Measurements from ENCODE around the gene TIMM8B.
"Not testable (repeated sequence)": the region's sequence is repeated elsewhere in the genome, so short reads cannot be mapped to it uniquely, and the experiment has no call there.

The TIMM8B gene

GRCh38 chr11:112073941-112074811 is 12.4 kb downstream of the TIMM8B start, which contains the start of the genes NKAPD1 and PIH1D2:
Gene NKAPD1 (plus strand): TSS chr11:112074299. CDS start chr11:112075575, 1,276 bp downstream.
Gene PIH1D2 (minus strand): TSS chr11:112074017. CDS start chr11:112073174, 843 bp downstream.
- DNase-seq, result peak; percentile 88

DNA sequence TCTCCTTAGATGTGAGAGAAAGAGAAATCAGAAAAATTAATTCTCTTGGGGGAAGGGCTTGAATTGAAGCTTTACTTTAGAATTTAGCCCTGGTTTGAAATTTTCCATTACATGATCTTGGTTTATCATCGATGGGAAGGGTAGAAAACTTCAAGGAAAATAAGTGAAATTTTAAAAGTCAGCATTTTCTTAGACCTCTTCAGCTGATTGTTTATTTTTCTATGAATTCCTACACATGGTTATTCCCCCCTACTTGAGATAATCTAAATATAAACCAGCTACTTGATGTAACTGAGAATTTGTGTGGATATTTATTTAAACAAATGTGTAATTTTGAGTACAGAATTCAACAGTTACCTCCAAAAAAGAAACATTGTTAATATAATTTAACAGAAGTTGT is 23.6 kb downstream of the TIMM8B start:
- no peak for DNase-seq

GRCh38 chr11:112058103-112058502 is 28.5 kb downstream of the TIMM8B start:
- DNase-seq, result no peak

GRCh38 chr11:112057170-112057569 is 29.4 kb downstream of the TIMM8B start:
- no peak for DNase-seq

- no peak for DNase-seq
Measured at GRCh38 chr11:112051768-112052167, 34.8 kb downstream of the TIMM8B start.

- no peak for DNase-seq
Measured at GRCh38 chr11:112050721-112051120, 35.8 kb downstream of the TIMM8B start.

- no peak for DNase-seq
Measured at GRCh38 chr11:112049777-112050176, 36.8 kb downstream of the TIMM8B start.

DNA sequence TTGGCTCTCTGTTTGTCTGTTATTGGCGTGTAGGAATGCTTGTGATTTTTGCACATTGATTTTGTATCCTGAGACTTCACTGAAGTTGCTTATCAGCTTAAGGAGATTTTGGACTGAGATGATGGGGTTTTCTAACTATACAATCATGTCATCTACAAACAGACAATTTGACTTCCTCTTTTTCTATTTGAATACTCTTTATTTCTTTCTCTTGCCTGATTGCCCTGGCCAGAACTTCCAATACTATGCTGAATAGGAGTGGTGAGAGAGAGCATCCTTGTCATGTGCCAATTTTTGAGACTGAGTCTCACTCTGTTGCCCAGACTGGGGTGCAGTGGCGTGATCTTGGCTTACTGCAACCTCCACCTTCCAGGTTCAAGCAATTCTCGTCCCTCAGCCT is 38.3 kb downstream of the TIMM8B start:
- not testable (repeated sequence) for DNase-seq

DNA sequence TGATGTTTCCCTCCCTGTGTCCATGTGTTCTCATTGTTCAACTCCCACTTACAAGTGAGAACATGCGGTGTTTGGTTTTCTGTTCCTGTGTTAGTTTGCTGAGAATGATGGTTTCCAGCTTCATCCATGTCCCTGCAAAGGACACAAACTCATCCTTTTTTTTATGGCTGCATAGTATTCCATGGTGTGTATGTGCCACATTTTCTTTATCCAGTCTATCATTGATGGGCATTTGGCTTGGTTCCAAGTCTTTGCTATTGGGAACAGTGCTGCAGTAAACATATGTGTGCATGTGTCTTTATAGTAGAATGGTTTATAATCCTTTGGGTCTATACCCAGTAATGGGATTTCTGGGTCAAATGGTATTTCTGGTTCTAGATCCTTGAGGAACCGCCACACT is 39.9 kb downstream of the TIMM8B start:
- not testable (repeated sequence) for DNase-seq

DNA sequence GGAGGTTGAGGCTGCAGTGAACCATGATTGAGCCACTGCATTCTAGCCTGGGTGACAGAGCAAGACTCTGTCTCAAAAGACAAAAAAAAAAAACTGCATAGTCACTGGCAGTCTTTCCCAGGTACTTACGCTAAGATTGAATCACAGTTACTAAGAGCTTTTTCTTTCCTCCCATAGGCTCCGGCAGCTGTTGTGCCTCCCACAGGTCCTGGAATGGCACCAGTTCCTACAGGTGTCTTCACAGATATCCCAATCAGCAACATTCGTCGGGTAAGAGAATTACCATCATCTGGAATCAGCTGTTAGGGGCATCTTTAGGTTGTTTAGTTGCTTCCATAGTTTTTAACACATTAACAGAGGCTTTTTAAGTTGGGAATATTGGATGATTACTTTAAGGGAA is 41.6 kb downstream of the TIMM8B start:
- no peak for DNase-seq

- no peak for DNase-seq
Measured at GRCh38 chr11:112042961-112043304, 43.6 kb downstream of the TIMM8B start.

DNA sequence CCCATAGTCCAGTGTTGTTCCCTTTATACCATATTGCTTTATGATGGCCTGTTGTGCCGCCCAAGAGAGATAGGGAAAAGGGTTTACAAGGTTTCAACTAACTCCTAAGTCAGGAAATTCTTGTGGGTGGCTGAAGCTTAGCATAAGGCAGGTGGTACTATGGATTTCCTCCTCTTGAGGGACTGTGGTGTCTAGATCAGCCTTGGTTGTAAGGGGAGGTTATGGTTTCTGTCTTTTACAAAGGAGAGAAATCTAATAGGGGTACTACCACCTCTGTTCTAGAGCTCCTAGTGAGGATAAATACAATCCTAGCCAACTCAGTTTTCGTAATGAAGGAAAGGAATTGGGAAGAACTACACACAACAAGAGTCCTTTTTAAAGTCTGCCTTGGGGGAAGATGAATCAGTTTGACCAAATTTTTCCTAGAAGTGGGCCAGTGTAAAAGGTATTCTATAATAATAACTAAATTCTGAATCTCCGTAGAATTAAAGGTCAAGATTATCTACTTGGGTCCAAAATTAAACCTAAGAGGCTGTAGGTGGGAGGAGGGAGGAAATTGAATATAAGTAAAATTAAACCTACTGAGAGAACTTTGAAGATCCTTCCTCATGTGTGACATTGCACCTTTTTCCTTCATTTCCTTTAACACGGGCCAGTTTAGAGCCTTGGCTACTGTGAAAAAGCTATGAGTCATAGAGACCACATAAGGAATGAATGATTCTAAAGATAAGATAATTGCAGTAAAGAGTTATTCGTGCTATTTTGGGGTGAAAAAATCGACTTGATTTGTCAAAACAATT is 44.2 kb downstream of the TIMM8B start:
- DNase-seq, result peak; percentile 22

- DNase-seq, result no peak
Measured at GRCh38 chr11:112037527-112037926, 49.0 kb downstream of the TIMM8B start.

Measured in NCI-H226 (cell line).